WTC11 (cell line): ENCODE data around the gene TMEM187. TPM values are rescaled to one million over a fixed set of nuclear protein-coding genes. Genes with fewer than 3 reads are reported as not detected.

Experiments used
- ATAC-seq: fragments of 200-7000 bp; cut with Tn5 transposase; 2 replicates; pipeline ENCODE4 v1.10.0; 2021; ENCODE audit warnings: mild to moderate bottlenecking, moderate library complexity
- CTCF ChIA-PET: fragments of 300-600 bp; sonication (Branson Sonifier 250); formaldehyde crosslinking; loops from one replicate; lab custom pipeline; 2021; ENCODE audit warnings: antibody characterized with exemption; lab: Charles Lee
- POLR2A ChIA-PET: fragments of 350-600 bp; sonication (Branson Sonifier 250); formaldehyde crosslinking; loops from one replicate; lab custom pipeline; 2021; ENCODE audit warnings: antibody characterized with exemption; lab: Charles Lee
- DNase-seq: peaks from one replicate; pipeline ENCODE4 v3.0.0; 2021; ENCODE audit warnings: low spot score
- H3K27ac Mint-ChIP-seq: 2 replicates; pipeline ENCODE4 v1.8.0; 2021; ENCODE audit warnings: mixed read lengths
- H3K27me3 Mint-ChIP-seq: 2 replicates; pipeline ENCODE4 v1.8.0; 2021; ENCODE audit warnings: low read depth, mild to moderate bottlenecking, moderate library complexity, mixed read lengths
- H3K36me3 Mint-ChIP-seq: 2 replicates; pipeline ENCODE4 v1.8.0; 2021; ENCODE audit warnings: mixed read lengths
- H3K4me1 Mint-ChIP-seq: 2 replicates; pipeline ENCODE4 v1.8.0; 2022; ENCODE audit warnings: mixed read lengths
- H3K4me3 Mint-ChIP-seq: 2 replicates; pipeline ENCODE4 v1.8.0; 2021; ENCODE audit warnings: mild to moderate bottlenecking, moderate library complexity, mixed read lengths
- H3K9me3 Mint-ChIP-seq: 2 replicates; pipeline ENCODE4 v1.8.0; 2021; ENCODE audit warnings: mixed read lengths
- CBFB ChIP-seq: sonication (generic); formaldehyde crosslinking; IDR thresholded peaks from 2 replicates; pipeline ENCODE4 v1.8.1; 2022; ENCODE audit warnings: mild to moderate bottlenecking, low read depth, missing genetic modification reagents
- GRHL2 ChIP-seq: fragments of 250-450 bp; sonication (Bioruptor Pico); IDR thresholded peaks from 2 replicates; pipeline ENCODE4 v1.8.0; 2022; ENCODE audit warnings: mild to moderate bottlenecking, moderate library complexity; ENCODE audit not compliant: insufficient replicate concordance, severe bottlenecking
- JAZF1 ChIP-seq: fragments of 250-450 bp; sonication (Bioruptor Pico); IDR thresholded peaks from 2 replicates; pipeline ENCODE4 v1.9.0; 2021; ENCODE audit warnings: moderate library complexity, mild to moderate bottlenecking, inconsistent platforms
- KAT7 ChIP-seq: sonication (generic); formaldehyde crosslinking; IDR thresholded peaks from 2 replicates; pipeline ENCODE4 v1.8.1; 2023; ENCODE audit warnings: missing genetic modification reagents, mild to moderate bottlenecking, borderline replicate concordance
- NFATC4 ChIP-seq: fragments of 250-450 bp; sonication (Bioruptor Pico); IDR thresholded peaks from 2 replicates; pipeline ENCODE4 v1.9.0; 2021; ENCODE audit warnings: mild to moderate bottlenecking
- OVOL2 ChIP-seq: fragments of 250-450 bp; sonication (Bioruptor Pico); IDR thresholded peaks from 2 replicates; pipeline ENCODE4 v1.9.0; 2021; ENCODE audit warnings: mild to moderate bottlenecking, borderline replicate concordance
- PRRX2 ChIP-seq: fragments of 250-450 bp; sonication (Bioruptor Pico); IDR thresholded peaks from 2 replicates; pipeline ENCODE4 v1.8.0; 2021; ENCODE audit warnings: mild to moderate bottlenecking
- RELA ChIP-seq: sonication (generic); formaldehyde crosslinking; IDR thresholded peaks from 2 replicates; pipeline ENCODE4 v1.8.1; 2022; ENCODE audit warnings: missing genetic modification reagents, mild to moderate bottlenecking, borderline replicate concordance
- RORB ChIP-seq: fragments of 250-450 bp; sonication (Bioruptor Pico); IDR thresholded peaks from 2 replicates; pipeline ENCODE4 v1.9.0; 2021; ENCODE audit warnings: mild to moderate bottlenecking
- SMAD4 ChIP-seq: sonication (generic); formaldehyde crosslinking; IDR thresholded peaks from 2 replicates; pipeline ENCODE4 v1.8.0; 2022; ENCODE audit warnings: mild to moderate bottlenecking, missing genetic modification reagents
- TEAD1 ChIP-seq: sonication (generic); formaldehyde crosslinking; IDR thresholded peaks from 2 replicates; pipeline ENCODE4 v1.8.0; 2022; ENCODE audit warnings: mild to moderate bottlenecking, missing genetic modification reagents
- ZNF138 ChIP-seq: sonication (generic); formaldehyde crosslinking; conservative IDR thresholded peaks from 2 replicates; pipeline ENCODE4 v1.8.1; 2022; ENCODE audit warnings: mild to moderate bottlenecking, moderate library complexity, missing genetic modification reagents
- ZNF671 ChIP-seq: fragments of 250-450 bp; sonication (Bioruptor Pico); IDR thresholded peaks from 2 replicates; pipeline ENCODE4 v1.8.0; 2021; ENCODE audit warnings: mild to moderate bottlenecking
- total RNA-seq: library from RNA; stranded (reverse); gene quantifications from 3 replicates; pipeline ENCODE4 v1.2.3, GENCODE V29; 2021
- TF ChIP-seq, protein P1 (sequence below): fragments of 250-450 bp; sonication (Bioruptor Pico); IDR thresholded peaks from 2 replicates; pipeline ENCODE4 v1.9.0; 2021; ENCODE audit warnings: mild to moderate bottlenecking
- TF ChIP-seq, protein P2 (sequence below): sonication (generic); formaldehyde crosslinking; IDR thresholded peaks from 2 replicates; pipeline ENCODE4 v1.8.1; 2022; ENCODE audit warnings: mild to moderate bottlenecking, moderate library complexity, missing genetic modification reagents
- TF ChIP-seq, protein P3 (sequence below): sonication (generic); formaldehyde crosslinking; IDR thresholded peaks from 2 replicates; pipeline ENCODE4 v1.8.1; 2022; ENCODE audit warnings: low read depth, mild to moderate bottlenecking, moderate library complexity, missing genetic modification reagents, borderline replicate concordance
- TF ChIP-seq, protein P4 (sequence below): fragments of 250-450 bp; sonication (Bioruptor Pico); IDR thresholded peaks from 2 replicates; pipeline ENCODE4 v1.8.0; 2021; ENCODE audit warnings: mild to moderate bottlenecking

TMEM187 gene
- total RNA-seq, 1 experiment from 2014 or later: 8.4 TPM

DNA sequence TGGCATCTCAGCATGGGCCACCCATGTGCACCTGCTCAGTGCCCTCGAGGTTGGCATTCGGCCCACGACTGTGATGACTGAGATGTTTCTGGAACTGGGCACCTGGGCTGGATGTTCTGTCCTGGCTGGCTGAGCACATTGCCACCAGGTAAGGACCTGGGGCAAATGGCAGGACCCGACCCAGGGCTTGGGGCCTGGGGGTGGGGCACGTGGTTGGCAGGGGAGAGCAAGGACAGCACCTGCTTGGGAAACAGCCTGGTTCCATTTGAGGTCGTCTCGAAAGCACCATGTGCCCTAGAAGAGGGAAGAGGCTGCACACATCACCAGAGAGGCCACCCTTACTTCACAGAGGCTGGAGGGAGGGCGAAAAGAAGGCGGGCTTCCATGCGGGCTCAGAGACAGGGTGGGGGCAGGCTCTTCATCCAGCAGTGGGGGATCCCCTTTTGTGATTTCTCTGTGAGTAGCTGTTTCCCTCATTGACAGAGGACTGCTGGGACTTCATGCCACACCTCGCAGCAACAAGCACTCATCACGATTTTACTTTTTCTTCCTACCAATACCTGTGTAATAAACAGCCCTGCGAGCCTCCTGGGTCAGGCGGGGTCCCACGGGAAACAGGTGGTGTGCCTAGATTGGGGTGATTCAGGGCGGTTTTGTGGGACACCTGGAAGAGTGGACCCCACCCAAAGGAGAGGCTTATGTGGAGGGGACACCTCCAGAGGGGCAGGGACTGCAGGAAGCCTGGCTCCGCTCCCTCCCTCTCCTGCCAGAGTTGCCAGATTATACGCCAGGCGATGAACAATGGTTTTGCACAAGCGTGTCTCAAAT is 12.0 kb downstream of the TMEM187 start:
- no peaks in the 10 kb centered on the region for H3K27me3 Mint-ChIP-seq
- no peak for DNase-seq
- no peaks in the 10 kb centered on the region for H3K9me3 Mint-ChIP-seq
- ChIA-PET CTCF (interaction anchor here (1.4 kb wide), 1 partner anchor 29 kb away, joined by 4 read pairs; no protein-coding TSS in a partner anchor), POLR2A (no interaction called here)
- no peak overlapping the region for H3K4me3 Mint-ChIP-seq
- TF ChIP-seq, protein P1, sequence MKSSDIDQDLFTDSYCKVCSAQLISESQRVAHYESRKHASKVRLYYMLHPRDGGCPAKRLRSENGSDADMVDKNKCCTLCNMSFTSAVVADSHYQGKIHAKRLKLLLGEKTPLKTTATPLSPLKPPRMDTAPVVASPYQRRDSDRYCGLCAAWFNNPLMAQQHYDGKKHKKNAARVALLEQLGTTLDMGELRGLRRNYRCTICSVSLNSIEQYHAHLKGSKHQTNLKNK (CRISPR knock-in tag): no peak
- TF ChIP-seq ZNF138 (CRISPR knock-in tag) (no peak), KAT7 (CRISPR knock-in tag) (no peak), TEAD1 (no peak), CBFB (CRISPR knock-in tag) (no peak)
- TF ChIP-seq, protein P2, sequence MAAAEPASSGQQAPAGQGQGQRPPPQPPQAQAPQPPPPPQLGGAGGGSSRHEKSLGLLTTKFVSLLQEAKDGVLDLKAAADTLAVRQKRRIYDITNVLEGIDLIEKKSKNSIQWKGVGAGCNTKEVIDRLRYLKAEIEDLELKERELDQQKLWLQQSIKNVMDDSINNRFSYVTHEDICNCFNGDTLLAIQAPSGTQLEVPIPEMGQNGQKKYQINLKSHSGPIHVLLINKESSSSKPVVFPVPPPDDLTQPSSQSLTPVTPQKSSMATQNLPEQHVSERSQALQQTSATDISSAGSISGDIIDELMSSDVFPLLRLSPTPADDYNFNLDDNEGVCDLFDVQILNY (CRISPR knock-in tag): no peak
- no peak overlapping the region for H3K27ac Mint-ChIP-seq
- no peak for ATAC-seq
- no peaks in the 10 kb centered on the region for H3K36me3 Mint-ChIP-seq
- H3K4me1 Mint-ChIP-seq: peaks cover 4% of the 10 kb centered on the region; the same call in 1 of the 2 replicates

DNA sequence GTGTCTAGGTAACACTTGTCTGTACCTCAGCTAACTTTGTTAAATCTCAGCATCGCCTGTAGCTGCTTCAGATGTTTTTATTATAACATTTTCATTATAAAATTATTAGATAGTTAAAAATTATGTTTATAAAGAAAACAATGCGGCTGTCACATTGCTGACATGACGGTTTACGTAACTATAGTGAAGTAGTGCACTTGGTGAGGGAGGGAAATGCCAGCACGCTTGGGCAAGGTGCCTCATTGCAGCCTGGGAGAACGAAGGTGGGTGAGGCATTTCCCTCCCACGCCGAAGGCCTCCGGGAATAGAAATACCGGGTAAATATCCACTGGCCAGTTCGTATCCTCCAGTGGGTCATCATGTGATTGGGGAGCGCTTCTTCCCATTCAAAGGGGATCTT is 15.9 kb downstream of the TMEM187 start:
- H3K4me3 Mint-ChIP-seq: no peak overlapping the region
- no peaks in the 10 kb centered on the region for H3K9me3 Mint-ChIP-seq
- no peak for ATAC-seq
- no peaks in the 10 kb centered on the region for H3K36me3 Mint-ChIP-seq
- no peaks in the 10 kb centered on the region for H3K27me3 Mint-ChIP-seq
- H3K27ac Mint-ChIP-seq: no peak overlapping the region
- no peaks in the 10 kb centered on the region for H3K4me1 Mint-ChIP-seq
- POLR2A ChIA-PET: no interaction called here
- CTCF ChIA-PET: no interaction called here
- TF ChIP-seq NFATC4 (CRISPR knock-in tag) (no peak), SMAD4 (CRISPR knock-in tag) (no peak), RORB (CRISPR knock-in tag) (no peak), RELA (no peak)
- TF ChIP-seq, protein P3, sequence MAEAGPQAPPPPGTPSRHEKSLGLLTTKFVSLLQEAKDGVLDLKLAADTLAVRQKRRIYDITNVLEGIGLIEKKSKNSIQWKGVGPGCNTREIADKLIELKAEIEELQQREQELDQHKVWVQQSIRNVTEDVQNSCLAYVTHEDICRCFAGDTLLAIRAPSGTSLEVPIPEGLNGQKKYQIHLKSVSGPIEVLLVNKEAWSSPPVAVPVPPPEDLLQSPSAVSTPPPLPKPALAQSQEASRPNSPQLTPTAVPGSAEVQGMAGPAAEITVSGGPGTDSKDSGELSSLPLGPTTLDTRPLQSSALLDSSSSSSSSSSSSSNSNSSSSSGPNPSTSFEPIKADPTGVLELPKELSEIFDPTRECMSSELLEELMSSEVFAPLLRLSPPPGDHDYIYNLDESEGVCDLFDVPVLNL (CRISPR knock-in tag): no peak
- no peak for DNase-seq

DNA sequence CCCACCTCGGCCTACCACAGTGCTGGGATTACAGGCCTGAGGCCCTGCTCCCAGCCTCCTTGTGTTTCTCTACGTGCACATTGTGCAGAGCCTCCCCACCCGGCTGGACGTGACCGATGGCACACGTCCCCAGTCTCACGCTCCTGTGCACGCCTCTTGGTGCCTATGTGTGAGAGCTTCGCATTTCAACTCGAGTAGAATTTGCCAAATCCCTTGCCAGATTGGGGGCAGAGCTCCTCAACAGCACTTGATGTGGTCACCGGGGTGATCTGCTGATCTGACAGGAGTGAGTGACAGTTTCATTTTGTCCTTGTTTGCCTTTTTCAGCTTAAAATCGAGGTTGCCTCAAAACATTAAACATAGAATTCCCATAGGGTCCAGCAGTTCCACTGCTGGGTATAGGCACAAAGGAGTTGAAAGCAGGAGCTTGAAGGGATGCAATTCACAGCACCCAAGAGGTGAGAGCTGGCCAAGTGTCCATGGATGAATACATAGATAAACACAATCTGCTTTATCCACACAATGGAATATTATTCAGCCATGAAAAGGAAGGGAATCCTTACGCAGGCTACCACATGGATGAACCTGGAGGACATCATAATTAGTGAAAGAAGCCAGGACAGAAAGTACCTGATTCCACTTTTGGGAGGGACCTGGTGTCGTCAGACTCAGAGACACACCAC is 17.6 kb downstream of the TMEM187 start:
- no peaks in the 10 kb centered on the region for H3K36me3 Mint-ChIP-seq
- H3K4me1 Mint-ChIP-seq: no peaks in the 10 kb centered on the region
- H3K27ac Mint-ChIP-seq: no peak overlapping the region
- DNase-seq (no peak), ATAC-seq (no peak)
- CTCF ChIA-PET: no interaction called here
- H3K4me3 Mint-ChIP-seq: no peak overlapping the region
- no peaks in the 10 kb centered on the region for H3K9me3 Mint-ChIP-seq
- POLR2A ChIA-PET: no interaction called here
- no peaks in the 10 kb centered on the region for H3K27me3 Mint-ChIP-seq
- TF ChIP-seq PRRX2 (CRISPR knock-in tag) (no peak), NFATC4 (CRISPR knock-in tag) (no peak), ZNF138 (CRISPR knock-in tag) (no peak), JAZF1 (CRISPR knock-in tag) (no peak), ZNF671 (CRISPR knock-in tag) (no peak), OVOL2 (no peak), GRHL2 (CRISPR knock-in tag) (no peak), RELA (no peak)
- TF ChIP-seq, protein P4, sequence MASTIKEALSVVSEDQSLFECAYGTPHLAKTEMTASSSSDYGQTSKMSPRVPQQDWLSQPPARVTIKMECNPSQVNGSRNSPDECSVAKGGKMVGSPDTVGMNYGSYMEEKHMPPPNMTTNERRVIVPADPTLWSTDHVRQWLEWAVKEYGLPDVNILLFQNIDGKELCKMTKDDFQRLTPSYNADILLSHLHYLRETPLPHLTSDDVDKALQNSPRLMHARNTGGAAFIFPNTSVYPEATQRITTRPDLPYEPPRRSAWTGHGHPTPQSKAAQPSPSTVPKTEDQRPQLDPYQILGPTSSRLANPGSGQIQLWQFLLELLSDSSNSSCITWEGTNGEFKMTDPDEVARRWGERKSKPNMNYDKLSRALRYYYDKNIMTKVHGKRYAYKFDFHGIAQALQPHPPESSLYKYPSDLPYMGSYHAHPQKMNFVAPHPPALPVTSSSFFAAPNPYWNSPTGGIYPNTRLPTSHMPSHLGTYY (CRISPR knock-in tag): no peak
- TF ChIP-seq, protein P3 (CRISPR knock-in tag): no peak
